NCI-H146 treated with DMSO at 0.1 percent for 48 hours (cell line): ENCODE measurements around the gene C3orf70.

Experiments used
- DNase-seq: peaks from one replicate; lab custom pipeline; 2025; ENCODE audit not compliant: unreplicated experiment; lab: John Stamatoyannopoulos, UW

C3orf70 gene

GRCh38 chr3:185152410-185153170 lies at the start of gene C3orf70:
Gene C3orf70 (minus strand): TSS chr3:185153060. CDS start chr3:185152823, 237 bp downstream.
- peak; percentile 31 for DNase-seq

- no peak for DNase-seq
Measured at GRCh38 chr3:185200639-185201038, 47.8 kb upstream of the C3orf70 start.

- no peak for DNase-seq
Measured at GRCh38 chr3:185199671-185200070, 46.8 kb upstream of the C3orf70 start.

- DNase-seq = no peak
Measured at GRCh38 chr3:185199206-185199605, 46.3 kb upstream of the C3orf70 start.

- DNase-seq = no peak
Measured at GRCh38 chr3:185197068-185197467, 44.2 kb upstream of the C3orf70 start.

- no peak for DNase-seq
Measured at GRCh38 chr3:185195652-185196051, 42.8 kb upstream of the C3orf70 start.

- no peak for DNase-seq
Measured at GRCh38 chr3:185188816-185189215, 36.0 kb upstream of the C3orf70 start.

- DNase-seq = no peak
Measured at GRCh38 chr3:185187391-185187790, 34.5 kb upstream of the C3orf70 start.

GRCh38 chr3:185176750-185177359 lies 24.0 kb upstream of the C3orf70 start:
- no peak for DNase-seq

GRCh38 chr3:185175370-185175987 lies 22.6 kb upstream of the C3orf70 start:
- DNase-seq = no peak

- no peak for DNase-seq
Measured at GRCh38 chr3:185172086-185173049, 19.5 kb upstream of the C3orf70 start.

GRCh38 chr3:185164428-185165217 lies 11.8 kb upstream of the C3orf70 start:
- DNase-seq = no peak

GRCh38 chr3:185162634-185163033 lies 9.8 kb upstream of the C3orf70 start:
- no peak for DNase-seq

GRCh38 chr3:185161761-185162160 lies 8.9 kb upstream of the C3orf70 start:
- DNase-seq = no peak

GRCh38 chr3:185157347-185157746 lies 4.5 kb upstream of the C3orf70 start:
- no peak for DNase-seq

GRCh38 chr3:185155678-185156077 lies 2.8 kb upstream of the C3orf70 start:
- DNase-seq = no peak

GRCh38 chr3:185153861-185154629 lies 1.2 kb upstream of the C3orf70 start:
- no peak for DNase-seq

GRCh38 chr3:185153171-185153771 lies 411 bp upstream of the C3orf70 start:
- no peak for DNase-seq

GRCh38 chr3:185151964-185152409 lies 873 bp downstream of the C3orf70 start:
- DNase-seq = no peak
